ENCODE measurements around the gene TSC2. TPM values are rescaled to one million over a fixed set of nuclear protein-coding genes. Genes with fewer than 3 reads are reported as not detected.

The TSC2 gene
- total RNA-seq, 4 donors from 2014 or later, result 88.3 to 206 (median 127) TPM

DNA sequence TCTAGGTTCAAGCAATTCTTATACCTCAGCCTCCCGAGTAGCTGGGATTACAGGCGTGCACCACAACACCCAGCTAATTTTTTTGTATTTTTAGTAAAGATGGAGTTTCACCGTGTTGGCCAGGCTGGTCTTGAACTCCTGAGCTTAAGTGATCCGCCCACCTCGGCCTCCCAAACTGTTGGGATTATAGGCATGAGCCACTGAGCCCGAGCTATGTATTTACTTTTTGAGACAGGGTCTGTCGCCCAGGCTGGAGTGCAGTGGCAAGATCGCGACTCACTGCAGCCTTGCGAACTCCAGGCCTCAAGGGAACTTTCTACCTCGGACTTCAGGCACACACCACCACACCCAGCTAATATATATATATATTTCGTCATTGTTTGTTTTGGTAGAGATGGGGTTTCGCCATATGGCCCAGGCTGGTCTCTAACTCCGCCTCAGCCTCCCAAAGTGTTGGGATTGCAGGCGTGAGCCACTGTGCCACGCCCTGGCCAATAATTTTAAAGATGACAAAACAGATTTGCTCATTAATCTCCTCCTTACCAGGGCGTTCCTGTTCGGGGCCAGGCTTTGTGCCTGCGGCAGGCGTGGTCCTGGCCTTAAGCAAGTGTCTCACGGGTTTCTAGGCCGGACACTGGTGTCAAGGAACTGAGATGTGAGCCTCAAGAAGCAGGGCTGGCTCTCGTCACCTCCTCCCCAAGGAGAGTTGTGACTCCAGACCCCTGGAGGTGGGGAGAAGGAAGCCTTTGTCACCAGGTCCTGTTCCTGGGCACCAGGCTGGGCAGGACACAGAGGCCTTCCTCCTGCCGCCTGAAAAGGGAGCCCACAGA is 32.5 kb upstream of the TSC2 start:
- H3K27ac ChIP-seq, result peak overlapping the region; percentile 72 to 80 (median 76)
- peak; percentile 79 for DNase-seq
- TF ChIP-seq POLR2AphosphoS5 (IDR thresholded peaks at IDR 0.05) (peak; percentile 39 to 54 (median 52)), EP300 (IDR thresholded peaks at IDR 0.05; ENCODE audit: low read depth) (no peak), POLR2A (IDR thresholded peaks at IDR 0.05) (peak; percentile 63)

GRCh38 chr16:2015947-2016208 is 31.9 kb upstream of the TSC2 start:
- peaks cover 6 to 31% (median 25%) of the 10 kb centered on the region in 4 donors for H3K4me1 ChIP-seq
- H3K9me3 ChIP-seq, result no peaks in the 10 kb centered on the region
- WGBS, 2 donors (ENCODE audit: low coverage in 1 of 2), result 57 to 66% methylated on average over 3 to 7 of the region's 7 CpGs
- no peak overlapping the region for H3K4me3 ChIP-seq
- DNase-seq, result no peak
- H3K36me3 ChIP-seq, result no peaks in the 10 kb centered on the region
- in situ Hi-C loops (cut with MboI; ENCODE audit: low pct_ligation_motif_present in 1 of 4, low pct_unique_long_range_greater_than_20kb in 1 of 4, low sequenced_read_pairs in 3 of 4) (loop anchor here in 2 of 4 donors (10.0 to 25.0 kb wide), 2 partner anchors 121 to 129 kb away; partner anchors contain the start of genes RAB26 (in 2 of the 2) and PKD1 (in 1 of the 2)), intact Hi-C loops (cut with DNase I; ENCODE audit: low total_unique reads) (no loop called here)
- H3K27ac ChIP-seq, result peak overlapping the region; percentile 72 to 80 (median 76)
- TF ChIP-seq POLR2A (IDR thresholded peaks at IDR 0.05) (no peak), POLR2AphosphoS5 (IDR thresholded peaks at IDR 0.05) (no peak), EP300 (IDR thresholded peaks at IDR 0.05; ENCODE audit: low read depth) (no peak)
- TF ChIP-seq, protein P1, sequence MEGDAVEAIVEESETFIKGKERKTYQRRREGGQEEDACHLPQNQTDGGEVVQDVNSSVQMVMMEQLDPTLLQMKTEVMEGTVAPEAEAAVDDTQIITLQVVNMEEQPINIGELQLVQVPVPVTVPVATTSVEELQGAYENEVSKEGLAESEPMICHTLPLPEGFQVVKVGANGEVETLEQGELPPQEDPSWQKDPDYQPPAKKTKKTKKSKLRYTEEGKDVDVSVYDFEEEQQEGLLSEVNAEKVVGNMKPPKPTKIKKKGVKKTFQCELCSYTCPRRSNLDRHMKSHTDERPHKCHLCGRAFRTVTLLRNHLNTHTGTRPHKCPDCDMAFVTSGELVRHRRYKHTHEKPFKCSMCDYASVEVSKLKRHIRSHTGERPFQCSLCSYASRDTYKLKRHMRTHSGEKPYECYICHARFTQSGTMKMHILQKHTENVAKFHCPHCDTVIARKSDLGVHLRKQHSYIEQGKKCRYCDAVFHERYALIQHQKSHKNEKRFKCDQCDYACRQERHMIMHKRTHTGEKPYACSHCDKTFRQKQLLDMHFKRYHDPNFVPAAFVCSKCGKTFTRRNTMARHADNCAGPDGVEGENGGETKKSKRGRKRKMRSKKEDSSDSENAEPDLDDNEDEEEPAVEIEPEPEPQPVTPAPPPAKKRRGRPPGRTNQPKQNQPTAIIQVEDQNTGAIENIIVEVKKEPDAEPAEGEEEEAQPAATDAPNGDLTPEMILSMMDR (IDR thresholded peaks at IDR 0.05), result no peak
- H3K27me3 ChIP-seq, result peaks cover 26% of the 10 kb centered on the region

More for the DNA sequence above, 32.5 kb upstream of the TSC2 start:
- in situ Hi-C loops (cut with MboI; ENCODE audit: low pct_ligation_motif_present in 1 of 4, low pct_unique_long_range_greater_than_20kb in 1 of 4, low sequenced_read_pairs in 3 of 4) (loop anchor here in 2 of 4 donors (10.0 to 25.0 kb wide), 2 partner anchors 122 to 129 kb away; partner anchors contain the start of genes RAB26 (in 2 of the 2) and PKD1 (in 1 of the 2)), intact Hi-C loops (cut with DNase I; ENCODE audit: low total_unique reads) (no loop called here)
- Histone ChIP-seq H3K36me3 (no peaks in the 10 kb centered on the region), H3K9me3 (no peaks in the 10 kb centered on the region), H3K4me1 (peaks cover 9 to 31% (median 26%) of the 10 kb centered on the region in 4 donors), H3K4me3 (no peak overlapping the region), H3K27me3 (peaks cover 21% of the 10 kb centered on the region)
- WGBS, 2 donors (ENCODE audit: low coverage in 1 of 2), result 60 to 63% methylated on average over 11 to 24 of the region's 24 CpGs

DNA sequence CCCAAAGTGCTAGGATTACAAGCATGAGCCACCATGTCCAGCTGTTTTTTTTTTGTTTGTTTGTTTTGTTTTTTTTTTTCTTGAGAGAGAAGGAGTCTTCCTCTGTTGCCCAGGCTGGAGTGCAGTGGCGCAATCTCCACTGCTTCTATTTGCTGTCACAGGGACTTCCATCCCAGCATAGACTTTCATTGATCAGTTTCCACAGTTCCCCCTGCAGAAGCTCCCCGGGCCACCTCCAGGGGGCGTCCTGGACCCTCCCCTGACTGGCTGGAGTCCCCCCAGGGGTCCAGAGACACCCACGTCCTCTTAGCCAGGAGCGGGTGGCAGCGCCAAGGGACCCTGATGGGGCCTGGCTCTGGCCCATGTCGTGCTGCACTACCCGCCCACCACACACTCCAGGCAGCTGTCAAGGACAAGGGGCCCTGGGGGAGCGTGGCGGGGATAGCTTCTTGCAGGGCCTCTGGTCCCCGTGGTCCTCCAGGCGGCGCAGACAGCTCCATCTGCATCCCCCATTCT is 31.3 kb upstream of the TSC2 start:
- intact Hi-C loops (cut with DNase I; ENCODE audit: low total_unique reads) (no loop called here), in situ Hi-C loops (cut with MboI; ENCODE audit: low pct_ligation_motif_present in 1 of 4, low pct_unique_long_range_greater_than_20kb in 1 of 4, low sequenced_read_pairs in 3 of 4) (loop anchor here in 2 of 4 donors (10.0 to 25.0 kb wide), 2 partner anchors 121 to 128 kb away; partner anchors contain the start of genes RAB26 (in 2 of the 2) and PKD1 (in 1 of the 2))
- H3K36me3 ChIP-seq, result no peaks in the 10 kb centered on the region
- 58 to 83% methylated on average over 1 to 13 of the region's 13 CpGs for WGBS, 2 donors (ENCODE audit: low coverage in 1 of 2)
- H3K27me3 ChIP-seq, result peaks cover 32% of the 10 kb centered on the region
- no peaks in the 10 kb centered on the region for H3K9me3 ChIP-seq
- no peak overlapping the region for H3K4me3 ChIP-seq
- DNase-seq, result no peak
- peaks cover 6 to 31% (median 25%) of the 10 kb centered on the region in 4 donors for H3K4me1 ChIP-seq
- TF ChIP-seq, protein P1 (IDR thresholded peaks at IDR 0.05), result peak; percentile 8 to 20 (median 12)
- TF ChIP-seq EP300 (IDR thresholded peaks at IDR 0.05; ENCODE audit: low read depth), result no peak
- H3K27ac ChIP-seq, result peak overlapping the region in 3 of 4 donors; percentile 72 to 80 (median 78)

DNA sequence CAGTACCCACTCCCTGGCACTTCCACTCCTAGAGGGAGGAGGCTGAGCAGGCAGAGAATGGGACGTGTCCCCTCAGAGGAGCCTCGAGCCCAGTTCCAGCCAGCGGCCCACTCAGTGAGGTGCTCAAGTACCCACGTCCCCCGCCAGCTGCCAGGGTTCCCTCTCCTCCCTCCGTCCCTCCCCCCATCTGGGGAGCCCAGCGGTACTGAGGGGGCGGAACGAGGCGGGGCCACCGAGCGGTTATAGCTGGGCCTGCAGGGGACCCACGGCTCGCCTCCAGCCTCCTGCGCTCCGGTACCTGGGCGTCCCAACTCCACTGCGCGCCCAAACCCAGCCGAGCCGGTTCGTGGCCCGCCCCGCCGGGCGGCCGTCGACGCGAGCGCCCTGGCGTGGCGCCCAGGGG is 28.3 kb upstream of the TSC2 start, which contains the start of gene NPW:
Gene NPW (plus strand): TSS at position 268 of the 403 bp plus-strand sequence.
- no peak for TF ChIP-seq POLR2AphosphoS5 (IDR thresholded peaks at IDR 0.05)
- no peak for TF ChIP-seq EP300 (IDR thresholded peaks at IDR 0.05; ENCODE audit: low read depth)
- in situ Hi-C loops (cut with MboI; ENCODE audit: low pct_ligation_motif_present in 1 of 4, low pct_unique_long_range_greater_than_20kb in 1 of 4, low sequenced_read_pairs in 3 of 4), result loop anchor here in 2 of 4 donors (10.0 to 25.0 kb wide), 2 partner anchors 118 to 125 kb away; partner anchors contain the start of genes RAB26 (in 2 of the 2) and PKD1 (in 1 of the 2)
- H3K27me3 ChIP-seq, result peaks cover 37% of the 10 kb centered on the region
- no peaks in the 10 kb centered on the region for H3K9me3 ChIP-seq
- H3K4me1 ChIP-seq, result peaks cover 16 to 48% (median 39%) of the 10 kb centered on the region in 4 donors
- DNase-seq, result no peak
- H3K4me3 ChIP-seq, result peak within 1 kb of the TSS in 2 of 4 donors; percentile 11 to 26
- intact Hi-C loops (cut with DNase I; ENCODE audit: low total_unique reads), result no loop called here
- no peaks in the 10 kb centered on the region for H3K36me3 ChIP-seq
- 1% methylated on average over 9 of the region's 33 CpGs; no CpG with 5 or more reads in 1 of the 2 donors for WGBS, 2 donors (ENCODE audit: low coverage in 1 of 2)
- no peak within 1 kb of the TSS for H3K27ac ChIP-seq

All from transverse colon (tissue), 4 donors.